CD4-positive, alpha-beta T cell treated with Interleukin-4 for 1 hour (primary cell): ENCODE data around the gene ZSCAN5A.
"Not testable (repeated sequence)": the region's sequence is repeated elsewhere in the genome, so short reads cannot be mapped to it uniquely, and the experiment has no call there.

Source experiments
- DNase-seq, 2 donors: peaks; one replicate each; pipeline ENCODE4 v3.0.0-alpha.2; 2020 to 2022

Gene ZSCAN5A

DNA sequence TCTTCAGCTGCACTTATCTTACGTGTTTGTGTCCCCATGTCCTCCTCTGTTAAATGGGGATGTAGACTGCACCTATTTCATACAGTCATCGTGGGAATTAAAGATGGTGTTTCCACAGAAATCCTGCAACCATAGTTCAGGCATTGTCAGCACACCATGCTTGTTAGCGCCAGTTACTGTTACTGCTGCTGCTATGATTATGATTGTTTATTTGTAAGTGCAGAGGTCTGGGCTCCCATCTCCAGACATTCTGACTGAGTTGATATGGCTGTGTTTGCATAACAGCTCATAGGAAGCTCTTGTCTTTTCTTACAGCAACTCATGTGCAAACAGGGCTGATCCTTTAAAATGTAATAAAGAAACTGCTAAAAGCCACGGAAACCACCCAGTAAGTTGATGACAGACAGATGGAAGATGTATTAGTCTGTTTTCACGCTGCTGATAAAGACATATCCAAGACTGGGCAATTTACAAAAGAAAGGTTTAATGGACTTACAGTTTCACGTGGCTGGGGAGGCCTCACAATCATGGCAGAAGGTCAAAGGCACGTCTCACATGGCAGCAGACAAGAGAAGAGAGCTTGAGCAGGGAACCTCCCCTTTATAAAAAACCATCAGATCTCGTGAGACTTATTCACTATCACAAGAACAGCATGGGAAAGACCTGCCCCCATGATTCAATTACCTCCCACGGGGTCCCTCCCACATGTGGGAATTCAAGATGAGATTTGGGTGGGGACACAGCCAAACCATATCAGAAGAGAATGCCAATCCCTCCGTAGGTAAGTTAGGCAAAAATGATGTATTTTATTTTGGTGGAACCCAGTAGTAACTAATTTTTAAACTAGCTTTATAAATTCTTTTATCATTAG lies 1.6 kb downstream of the ZSCAN5A start:
- no peak for DNase-seq

DNA sequence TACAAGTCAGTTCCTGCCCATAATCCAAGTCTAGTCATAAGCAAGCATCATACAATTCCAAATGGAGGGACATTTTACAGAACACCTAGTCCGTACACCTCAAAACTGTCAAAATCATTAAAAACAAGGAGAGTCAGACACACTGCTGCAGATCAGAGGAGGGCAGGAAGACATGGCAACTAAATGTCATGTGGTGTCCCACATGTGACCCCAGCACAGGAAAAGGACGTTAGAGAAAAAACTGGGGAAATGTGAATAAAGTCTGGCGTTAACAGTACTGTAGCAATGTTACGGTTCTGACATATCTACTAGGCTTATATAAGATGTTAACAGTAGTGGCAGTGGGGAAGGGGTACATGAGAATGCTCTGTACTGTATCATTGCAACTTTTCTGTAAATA lies 2.3 kb downstream of the ZSCAN5A start:
- no peak for DNase-seq

DNA sequence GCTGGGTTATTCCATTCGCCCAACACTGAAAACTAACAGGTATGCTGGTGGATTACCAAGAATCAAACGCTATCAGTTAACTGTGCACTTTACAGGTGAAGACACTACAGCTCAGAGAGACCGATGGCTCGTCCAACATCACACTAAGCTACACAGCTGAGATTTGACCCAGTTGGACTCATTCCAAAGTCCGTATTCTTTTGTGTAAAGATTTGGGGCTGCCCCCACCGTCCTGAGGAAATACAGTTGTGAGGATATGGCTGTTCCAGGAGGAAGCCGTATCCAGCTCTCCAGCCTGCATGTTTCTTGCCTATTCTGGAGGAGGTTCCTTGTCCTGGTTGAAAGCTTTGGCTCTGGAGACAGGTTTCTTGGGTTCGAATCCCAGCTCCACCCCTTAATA lies 4.2 kb downstream of the ZSCAN5A start:
- DNase-seq: no peak

DNA sequence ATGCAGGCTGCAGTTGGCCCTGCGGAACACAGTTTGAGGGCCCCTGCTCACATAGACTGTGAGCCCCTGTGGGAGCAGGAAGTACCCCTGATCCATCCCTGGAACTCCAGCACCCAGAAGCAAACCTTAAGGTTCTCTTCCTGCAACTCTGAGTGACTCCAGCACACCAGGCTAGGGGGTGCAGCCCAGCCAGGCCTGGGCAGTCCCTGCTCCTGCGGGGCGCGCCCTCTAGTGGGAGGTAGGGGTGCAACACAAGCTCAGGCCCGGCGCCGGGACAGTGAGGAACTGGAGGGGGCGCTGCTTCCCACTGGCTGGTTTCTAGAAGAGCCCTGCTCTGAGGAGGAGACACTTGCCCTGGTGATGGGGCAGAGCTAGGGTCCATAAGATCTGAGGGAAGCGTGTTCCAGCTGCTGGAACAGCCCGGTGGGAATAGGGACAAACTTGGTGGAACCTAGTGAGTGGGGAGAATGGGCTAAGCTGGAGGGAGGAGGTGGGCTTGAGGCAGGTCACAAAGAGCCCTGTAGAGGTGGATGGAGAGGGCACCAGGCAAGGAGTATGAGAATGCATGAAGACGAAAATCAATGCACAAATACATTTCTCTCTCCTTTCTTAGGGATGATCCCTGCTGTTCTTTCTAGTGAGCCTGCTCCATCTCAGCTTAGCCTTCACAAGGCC lies 5.0 kb downstream of the ZSCAN5A start:
- peak; percentile 54 to 62 for DNase-seq

DNA sequence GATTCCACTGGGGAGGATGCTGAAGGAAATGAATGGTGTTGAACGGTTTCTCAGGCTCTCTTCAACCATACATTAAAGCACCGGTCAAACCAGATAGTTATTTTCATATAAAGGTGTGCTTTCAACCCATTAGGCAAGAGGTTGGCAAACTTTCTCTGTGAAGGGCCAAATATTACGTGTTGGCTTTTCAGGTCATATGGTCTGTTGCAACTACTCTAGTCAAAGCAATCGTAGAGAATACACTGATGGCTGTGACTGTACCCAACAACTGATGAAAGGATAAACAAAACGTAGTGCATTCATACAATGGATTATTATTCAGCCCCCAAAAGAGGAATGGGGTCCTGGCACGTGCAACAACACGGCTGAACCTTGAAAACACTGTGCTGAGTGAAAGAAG lies 5.8 kb downstream of the ZSCAN5A start:
- no peak for DNase-seq

DNA sequence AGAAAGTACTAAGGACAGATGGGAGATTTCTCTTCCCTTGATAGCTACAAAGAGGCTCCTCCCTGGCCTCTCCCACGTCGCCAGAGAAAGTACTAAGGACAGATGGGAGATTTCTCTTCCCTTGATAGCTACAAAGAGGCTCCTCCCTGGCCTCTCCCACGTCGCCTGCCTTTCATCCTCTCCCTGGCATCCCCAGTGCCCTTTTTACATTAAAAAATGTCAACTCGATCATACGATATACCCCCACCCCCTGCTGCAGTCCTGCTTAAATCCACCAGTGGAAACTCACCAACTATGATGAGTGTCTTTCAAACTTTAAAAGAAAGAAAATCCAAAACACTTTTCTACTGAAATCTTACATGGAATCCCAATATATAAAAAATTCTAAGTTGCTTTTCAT lies 7.6 kb downstream of the ZSCAN5A start:
- not testable (repeated sequence) for DNase-seq

DNA sequence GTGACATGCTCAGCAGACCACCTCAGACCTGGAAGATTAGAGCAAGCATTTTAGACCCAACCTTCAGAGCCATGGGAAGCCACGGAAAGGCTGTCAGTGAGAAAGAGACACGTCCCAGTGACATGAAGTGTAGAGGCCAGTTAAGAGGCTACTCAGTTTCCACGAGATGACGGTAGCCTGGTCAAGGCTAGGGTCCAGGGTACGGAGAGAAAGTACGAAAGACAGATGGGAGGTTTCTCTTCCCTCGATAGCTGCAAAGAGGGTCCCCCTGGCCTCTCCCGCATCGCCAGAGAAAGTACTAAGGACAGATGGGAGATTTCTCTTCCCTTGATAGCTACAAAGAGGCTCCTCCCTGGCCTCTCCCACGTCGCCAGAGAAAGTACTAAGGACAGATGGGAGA lies 8.6 kb downstream of the ZSCAN5A start:
- DNase-seq: no peak

DNA sequence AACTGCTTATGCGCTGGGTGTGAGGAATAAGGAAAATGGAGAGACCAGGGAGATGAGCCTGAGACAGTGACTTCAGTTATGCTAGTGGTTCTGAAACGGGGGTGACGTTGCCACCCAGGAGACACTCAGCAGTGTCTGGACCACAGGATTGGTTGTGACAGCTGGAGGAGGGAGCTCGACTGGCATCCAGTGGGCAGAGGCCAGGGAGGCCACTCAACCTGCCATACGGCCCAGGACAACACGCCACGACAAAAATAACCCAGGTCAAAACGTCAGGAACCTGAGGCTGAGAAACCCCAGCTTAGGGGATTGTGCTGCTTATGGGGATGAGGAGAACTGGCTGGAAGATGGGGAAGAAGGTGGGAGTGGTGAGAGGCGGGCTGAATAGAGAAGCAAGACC lies 10.4 kb downstream of the ZSCAN5A start:
- no peak for DNase-seq

DNA sequence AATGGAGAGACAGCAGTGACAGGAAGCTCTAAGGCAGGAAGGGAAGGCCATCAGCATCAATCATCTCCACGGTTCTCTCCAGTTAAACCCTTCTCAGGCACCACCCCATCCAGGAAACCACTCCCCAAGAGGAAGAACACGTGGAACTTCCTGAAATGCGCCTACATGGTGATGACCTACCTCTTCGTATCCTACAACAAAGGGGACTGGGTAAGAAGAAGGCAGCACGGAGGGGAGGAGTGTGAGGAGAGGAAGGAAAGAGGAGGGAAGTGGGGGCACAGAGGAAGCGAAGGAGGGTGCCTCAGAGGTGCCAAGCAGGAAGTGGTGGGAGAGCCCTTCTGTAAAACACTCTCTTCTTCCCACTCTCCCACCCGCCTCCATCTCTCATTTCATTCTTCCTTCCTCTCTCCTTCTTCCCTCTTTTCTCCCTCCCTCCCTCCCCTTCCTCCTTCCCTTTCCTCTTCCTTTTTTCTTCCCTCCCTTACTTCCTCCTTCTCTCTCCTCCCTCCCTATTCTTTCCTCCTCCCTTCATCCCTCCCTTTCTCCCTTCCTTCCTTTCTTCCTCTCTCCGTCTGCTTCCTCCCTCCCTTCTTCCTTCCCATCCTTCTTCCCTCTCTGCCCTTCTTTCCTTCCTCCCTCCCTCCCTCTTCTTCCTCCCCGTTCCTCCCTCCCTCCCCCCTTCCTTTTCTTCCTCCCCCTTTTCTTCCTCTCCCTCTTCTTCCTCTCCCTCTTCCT lies 12.6 kb downstream of the ZSCAN5A start:
- no peak for DNase-seq

DNA sequence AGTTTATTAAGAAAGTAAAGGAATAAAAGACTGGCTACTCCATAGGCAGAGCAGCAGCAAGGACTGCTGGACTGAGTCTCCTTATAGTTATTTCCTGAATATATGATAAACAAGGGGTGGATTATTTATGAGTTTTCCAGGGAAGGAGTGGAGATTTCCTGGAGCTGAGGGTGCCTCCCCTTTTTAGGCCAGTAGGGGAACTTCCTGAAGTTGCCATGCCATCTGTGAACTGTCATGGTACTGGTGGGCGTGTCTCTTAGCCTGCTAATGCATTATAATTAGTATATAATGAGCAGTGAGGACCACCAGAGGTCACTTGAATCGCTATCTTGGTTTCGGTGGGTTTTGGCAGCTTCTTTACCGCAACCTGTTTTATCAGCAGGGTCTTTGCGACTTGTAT lies 13.5 kb downstream of the ZSCAN5A start:
- DNase-seq: no peak

DNA sequence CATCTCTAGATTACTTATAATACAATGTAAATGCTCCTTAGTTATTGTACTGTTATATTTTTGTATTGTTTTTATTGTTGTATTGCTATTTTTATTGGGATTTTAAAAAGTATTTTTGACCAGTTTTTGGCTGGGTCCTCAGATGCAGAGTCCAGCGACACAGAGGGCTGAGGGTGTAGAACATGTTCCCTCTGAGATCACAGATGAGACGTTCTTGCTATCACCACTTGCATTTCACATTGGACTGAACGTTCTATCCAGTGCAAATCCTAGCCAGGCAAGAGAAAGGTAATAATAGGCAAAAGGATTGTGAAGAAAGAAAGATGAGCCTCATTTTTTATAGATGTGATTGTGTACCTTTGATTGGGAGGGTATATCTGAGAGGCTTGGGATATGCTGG lies 15.0 kb downstream of the ZSCAN5A start:
- no peak for DNase-seq

DNA sequence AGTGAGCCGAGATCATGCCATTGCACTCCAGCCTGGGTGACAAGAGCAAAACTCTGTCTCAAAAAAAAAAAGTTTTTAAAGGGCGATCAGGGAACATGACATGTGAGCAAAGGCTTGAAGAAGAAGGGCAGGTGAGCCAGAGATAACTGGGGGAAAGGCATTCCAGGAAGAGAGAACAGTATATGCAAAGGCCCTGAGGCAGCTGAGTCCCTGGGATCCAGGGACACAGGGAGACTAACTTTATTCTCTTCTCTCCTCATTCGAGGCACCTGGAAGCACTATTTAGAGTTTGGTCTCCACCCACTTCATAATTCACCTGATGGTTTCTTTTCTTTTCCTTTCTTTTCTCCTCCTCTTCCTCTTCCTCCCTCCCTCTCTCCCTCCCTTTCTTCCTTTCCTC lies 17.6 kb downstream of the ZSCAN5A start:
- no peak for DNase-seq

DNA sequence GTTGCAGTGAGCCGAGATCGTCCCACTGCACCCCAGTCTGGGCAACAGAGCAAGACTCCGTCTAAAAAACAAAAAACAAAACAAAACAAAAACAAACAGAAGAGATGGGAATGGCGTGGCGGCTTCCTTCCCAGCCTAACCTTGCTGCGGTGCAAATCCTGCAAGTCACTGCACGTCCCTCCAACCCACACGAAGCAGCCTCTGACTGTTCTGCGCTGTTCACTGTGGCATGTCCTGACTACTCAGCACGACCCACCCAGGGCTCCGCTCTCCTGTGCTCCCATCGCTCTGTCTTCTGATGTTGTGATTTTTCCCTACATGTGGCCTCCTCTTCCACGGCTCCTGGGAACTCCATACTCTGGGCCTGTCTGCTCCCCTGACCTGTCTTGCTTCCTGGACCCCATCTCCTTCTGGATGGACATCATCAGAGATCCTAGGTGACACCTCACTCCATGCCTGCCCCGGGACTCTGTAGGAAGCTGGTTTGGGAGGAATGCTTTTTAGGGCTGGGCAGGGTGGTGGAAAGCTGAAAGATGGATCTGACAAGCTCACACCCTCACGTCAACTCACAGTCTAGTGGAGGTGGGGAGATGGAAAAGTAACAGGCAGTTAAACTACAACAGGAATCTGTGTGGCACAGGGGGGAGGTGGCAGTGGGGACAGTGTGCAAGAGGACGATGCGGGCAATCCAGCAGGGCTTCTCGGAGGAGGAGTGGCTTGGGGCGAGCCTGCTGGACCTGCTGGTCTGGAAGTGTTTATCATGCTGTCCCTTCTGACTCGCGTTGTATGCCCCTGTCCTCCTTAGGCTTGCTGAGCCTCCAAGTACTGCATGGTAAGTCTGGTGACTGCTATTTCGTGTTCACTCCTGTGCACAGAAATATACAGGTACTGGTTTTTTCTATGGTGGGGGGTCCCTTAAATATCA lies 18.8 kb downstream of the ZSCAN5A start:
- DNase-seq: no peak

DNA sequence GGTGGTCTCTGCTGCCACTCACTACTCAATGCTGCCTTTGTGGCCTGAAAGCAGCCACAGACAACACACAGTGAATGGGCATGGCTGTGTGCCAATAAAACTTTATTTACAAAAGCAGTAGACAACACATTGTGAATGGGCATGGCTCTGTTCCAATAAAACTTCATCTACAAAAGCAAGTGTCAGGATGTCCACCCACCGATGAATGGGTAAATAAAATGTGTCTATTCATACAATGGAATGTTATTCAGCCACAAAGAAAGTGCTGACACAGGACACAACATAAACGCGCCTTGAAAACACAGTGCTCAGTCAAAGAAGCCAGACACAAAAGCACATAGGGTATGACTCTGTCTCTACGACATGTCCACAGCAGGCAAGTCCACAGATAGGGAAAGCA lies 20.1 kb downstream of the ZSCAN5A start:
- DNase-seq: no peak

DNA sequence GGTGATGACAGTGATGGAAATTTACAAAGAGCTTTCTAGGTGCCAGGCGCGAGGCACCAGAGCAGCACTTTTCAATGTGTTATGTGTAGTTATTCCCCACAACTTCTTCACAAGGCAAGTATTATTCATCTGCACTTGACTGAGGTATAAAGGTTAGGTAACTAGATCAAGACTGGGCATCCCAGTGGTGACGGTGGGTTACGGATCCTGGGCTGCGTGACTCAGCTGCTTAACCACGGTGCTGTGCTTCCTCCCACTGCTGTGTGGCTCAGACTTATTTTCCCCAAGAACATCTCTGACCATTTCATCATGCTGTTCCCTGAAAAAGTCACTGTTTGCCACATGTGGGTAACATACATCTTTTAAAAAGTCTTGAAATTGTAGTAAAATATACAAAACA lies 22.8 kb downstream of the ZSCAN5A start:
- DNase-seq: no peak

DNA sequence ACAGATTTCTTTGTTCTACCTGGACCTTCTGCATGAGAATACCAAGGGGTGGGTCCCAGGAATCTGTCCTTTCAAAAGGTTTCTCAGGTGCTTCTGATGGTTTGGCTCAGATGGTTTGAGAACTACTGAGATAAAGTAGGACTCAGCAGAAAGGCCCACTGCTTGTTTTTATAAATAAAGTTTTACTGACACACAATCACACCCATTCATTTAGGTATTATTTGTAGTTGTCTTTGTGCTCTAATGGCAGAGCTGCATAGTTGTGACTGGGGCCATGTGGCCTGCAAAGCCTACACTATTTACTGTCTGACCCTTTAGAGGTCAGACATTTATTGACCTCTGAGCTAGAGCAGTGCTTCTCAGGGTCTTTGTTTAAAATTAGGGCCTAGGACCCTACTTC lies 24.5 kb downstream of the ZSCAN5A start:
- no peak for DNase-seq

DNA sequence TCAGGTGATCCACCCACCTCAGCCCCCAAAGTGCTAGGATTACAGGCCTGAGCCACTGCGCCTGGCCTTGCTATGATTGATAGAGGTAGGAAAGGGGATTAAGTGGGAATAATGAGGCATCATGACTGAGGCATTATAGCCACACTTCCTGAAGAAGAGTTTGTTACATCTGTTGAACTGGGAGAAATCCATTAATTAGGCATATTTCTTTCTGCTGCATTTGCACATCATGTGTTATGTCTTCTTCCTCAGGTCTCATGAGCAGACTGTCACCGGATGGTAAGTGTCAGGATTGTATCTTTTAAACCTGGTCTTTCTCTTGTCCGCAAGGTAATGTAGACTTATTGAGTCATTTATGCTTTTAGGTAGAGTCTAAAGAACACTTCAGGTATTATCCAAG lies 29.9 kb downstream of the ZSCAN5A start:
- no peak for DNase-seq

DNA sequence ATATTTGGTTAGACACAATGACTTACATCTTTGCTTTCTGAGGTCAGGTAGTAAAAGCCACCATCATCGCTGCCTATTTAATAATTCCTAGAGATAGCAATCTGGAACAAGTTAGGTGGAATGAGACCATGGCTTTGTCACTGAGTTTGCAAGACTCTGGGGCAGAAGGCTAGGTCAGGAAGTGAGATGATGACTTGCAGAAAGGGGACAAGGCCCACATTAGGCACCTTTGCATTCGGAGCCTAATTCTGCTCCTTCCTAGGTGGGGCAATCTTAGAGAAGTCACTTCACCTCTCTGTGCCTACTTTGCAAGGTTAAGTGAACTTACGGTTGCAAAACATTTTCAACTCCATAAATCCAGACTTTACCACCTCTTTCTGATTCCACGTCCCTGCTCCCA lies 31.8 kb downstream of the ZSCAN5A start:
- DNase-seq: no peak

DNA sequence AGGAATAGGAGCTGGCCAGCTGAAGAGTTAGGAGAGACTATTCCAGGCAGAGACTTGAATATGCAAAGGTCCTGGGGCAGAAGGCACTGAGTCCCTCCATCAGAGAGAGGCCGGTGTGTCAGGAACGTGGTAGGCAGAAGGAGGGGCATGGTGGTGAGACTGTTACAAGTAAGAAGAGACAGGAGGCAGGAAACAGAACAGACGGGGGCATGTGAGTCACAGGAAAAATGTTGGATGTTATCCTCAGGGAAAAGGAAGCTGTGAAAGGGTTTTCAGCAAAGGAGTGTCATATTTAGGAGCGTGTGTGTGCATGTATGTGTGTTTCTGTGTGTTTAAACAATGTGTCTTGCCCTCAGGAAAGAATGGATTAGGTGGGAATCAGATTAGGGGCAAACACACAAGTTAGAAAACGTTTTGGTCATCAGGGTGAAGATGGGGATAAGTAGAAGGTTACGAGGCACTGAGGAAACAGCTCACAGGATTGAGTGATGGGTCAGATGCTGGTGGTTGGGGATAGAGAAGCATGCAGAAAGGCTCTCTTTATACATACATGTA lies 41.0 kb downstream of the ZSCAN5A start:
- DNase-seq: no peak

DNA sequence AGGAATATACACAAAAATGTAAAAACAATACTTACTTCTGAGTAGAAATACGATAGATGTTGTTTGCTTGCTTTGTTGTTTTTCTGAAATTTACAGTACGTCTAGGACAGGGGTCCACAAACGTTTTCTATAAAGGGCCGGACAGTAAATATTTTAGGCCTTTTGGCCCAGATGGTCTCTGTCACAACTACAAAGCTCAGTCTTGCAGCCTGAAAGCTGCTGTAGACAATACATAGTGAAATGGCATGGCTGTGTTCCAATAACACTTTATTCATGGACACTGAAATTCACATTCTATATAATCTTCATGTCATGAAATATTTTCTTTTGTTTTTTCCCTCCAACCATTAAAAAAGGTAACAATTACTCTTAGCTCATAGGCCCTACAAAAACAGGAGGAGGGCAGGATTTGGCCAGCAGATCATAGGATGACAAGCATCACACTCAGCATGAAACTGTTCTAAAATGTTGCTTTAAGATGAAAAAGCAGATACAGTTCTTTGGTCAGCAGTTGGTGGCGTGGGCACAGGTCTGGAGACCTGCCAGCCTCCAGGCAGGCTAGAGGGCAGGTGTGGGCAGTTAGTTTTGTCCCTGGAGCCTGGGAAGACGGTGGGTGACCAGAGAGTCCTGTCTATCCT lies 42.4 kb downstream of the ZSCAN5A start, which contains the start of gene EDDM13:
TSS of gene EDDM13 (plus strand) at position 588 of the 638 bp plus-strand sequence. CDS start 87 bp downstream, outside the sequence.
- DNase-seq: no peak

DNA sequence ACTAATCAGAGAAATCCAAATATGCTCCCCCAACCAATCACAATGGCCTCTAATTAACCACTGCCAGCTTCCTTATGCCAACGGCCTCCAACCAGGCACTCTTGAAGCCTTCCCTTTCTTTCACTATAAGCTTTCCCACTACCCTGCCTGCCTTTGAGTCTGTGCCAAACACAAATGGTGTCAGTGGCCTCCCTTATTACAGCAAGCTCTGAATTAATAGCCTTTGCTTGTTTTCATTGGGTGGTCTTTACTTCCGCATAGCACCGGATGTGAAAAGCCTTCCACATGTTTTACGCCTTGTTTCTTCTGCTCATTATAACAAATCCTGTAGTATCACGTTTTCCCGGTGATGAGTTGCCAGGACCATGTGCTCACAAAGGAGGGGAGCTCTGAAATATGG lies 43.5 kb downstream of the ZSCAN5A start:
- no peak for DNase-seq

DNA sequence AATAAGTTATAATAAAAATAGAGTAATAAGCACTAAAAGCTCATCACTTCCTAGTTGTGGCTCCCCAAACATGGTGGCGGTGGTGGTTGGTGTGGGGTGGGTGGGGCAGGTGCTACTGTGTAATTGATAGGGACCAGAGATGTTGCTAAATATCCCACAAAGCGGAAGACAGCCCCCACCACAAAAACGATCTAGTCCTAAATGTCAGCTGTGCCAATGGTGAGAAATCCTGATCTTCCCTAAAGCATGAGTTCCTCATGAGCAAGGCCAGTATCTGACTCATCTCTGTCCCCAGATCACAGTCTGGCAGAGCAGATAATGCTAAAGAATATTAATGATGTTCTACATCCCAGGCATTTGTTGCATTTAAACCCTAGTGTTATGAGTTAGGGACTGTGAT lies 44.0 kb downstream of the ZSCAN5A start:
- peak; percentile 14 to 59 for DNase-seq
